Neuron (in vitro differentiated cells): Measurements from ENCODE around the gene SALL4.
A peak's percentile ranks its signal among the peaks of the same experiment; 100 is the strongest.
"Not testable (repeated sequence)": the region's sequence is repeated elsewhere in the genome, so short reads cannot be mapped to it uniquely, and the experiment has no call there.

Source experiments
- H2AFZ ChIP-seq: one replicate; pipeline ENCODE4 v1.6.1; 2013; ENCODE audit warnings: low read depth, mild to moderate bottlenecking, inconsistent platforms, low read length, moderate library complexity
- H3K27me3 ChIP-seq: one replicate; pipeline ENCODE4 v1.6.1; 2013; ENCODE audit warnings: low read length; ENCODE audit not compliant: insufficient read depth
- H3K36me3 ChIP-seq: one replicate; pipeline ENCODE4 v1.6.1; 2013; ENCODE audit warnings: low read length; ENCODE audit not compliant: insufficient read depth
- H3K4me1 ChIP-seq: one replicate; pipeline ENCODE4 v1.6.1; 2013; ENCODE audit warnings: low read length; ENCODE audit not compliant: insufficient read depth
- H3K4me3 ChIP-seq: 2 replicates; pipeline ENCODE4 v1.5.1; 2013; ENCODE audit warnings: mild to moderate bottlenecking, low read length, moderate library complexity
- H3K9me3 ChIP-seq: one replicate; pipeline ENCODE4 v1.6.1; 2013; ENCODE audit warnings: low read length

Gene SALL4

GRCh38 chr20:51799401-51799860, 2.9 kb downstream of the SALL4 start:
- Histone ChIP-seq H3K9me3 (no peaks in the 10 kb centered on the region), H3K4me3 (peak overlapping the region; percentile 97), H3K27me3 (no peaks in the 10 kb centered on the region), H2AFZ (no peak overlapping the region), H3K36me3 (peaks cover 10% of the 10 kb centered on the region), H3K4me1 (peaks cover 36% of the 10 kb centered on the region)

GRCh38 chr20:51797357-51798025, 4.8 kb downstream of the SALL4 start:
- Histone ChIP-seq H3K4me1 (peaks cover 32% of the 10 kb centered on the region), H3K4me3 (no peak overlapping the region), H3K36me3 (peaks cover 27% of the 10 kb centered on the region), H3K9me3 (no peaks in the 10 kb centered on the region), H3K27me3 (no peaks in the 10 kb centered on the region), H2AFZ (no peak overlapping the region)

- H3K9me3 ChIP-seq: peaks cover 2% of the 10 kb centered on the region
- no peaks in the 10 kb centered on the region for H3K27me3 ChIP-seq
- H3K4me3 ChIP-seq: no peak overlapping the region
- H2AFZ ChIP-seq: no peak overlapping the region
- peaks cover 32% of the 10 kb centered on the region for H3K4me1 ChIP-seq
- H3K36me3 ChIP-seq: peaks cover 38% of the 10 kb centered on the region
Observed at GRCh38 chr20:51796340-51796739, 6.0 kb downstream of the SALL4 start.

GRCh38 chr20:51792960-51793359, 9.4 kb downstream of the SALL4 start:
- no peaks in the 10 kb centered on the region for H3K27me3 ChIP-seq
- no peak overlapping the region for H2AFZ ChIP-seq
- H3K4me1 ChIP-seq: peaks cover 12% of the 10 kb centered on the region
- H3K36me3 ChIP-seq: peaks cover 70% of the 10 kb centered on the region
- no peak overlapping the region for H3K4me3 ChIP-seq
- peaks cover 2% of the 10 kb centered on the region for H3K9me3 ChIP-seq

DNA sequence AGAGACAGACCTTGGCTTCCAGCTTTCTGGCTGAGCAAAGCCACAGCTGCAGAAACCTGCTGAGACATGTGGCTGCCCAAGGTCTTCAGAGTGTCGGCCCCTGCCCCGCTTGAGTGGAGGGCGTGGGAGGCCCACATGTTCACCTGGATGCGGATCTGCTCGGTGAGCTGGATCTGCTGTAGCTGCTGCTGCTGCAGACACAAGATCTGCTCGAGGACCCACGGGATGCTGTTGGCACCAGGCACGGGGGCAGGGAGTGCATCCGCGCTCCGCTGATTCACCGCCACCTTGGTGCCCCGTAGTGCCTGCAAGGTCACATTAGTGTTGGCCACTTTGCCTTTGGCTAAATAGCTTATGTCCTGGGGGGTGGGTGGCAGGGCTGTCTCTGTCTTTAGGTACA, 10.7 kb downstream of the SALL4 start:
- Histone ChIP-seq H2AFZ (no peak overlapping the region), H3K9me3 (peaks cover 2% of the 10 kb centered on the region), H3K4me3 (no peak overlapping the region), H3K36me3 (peaks cover 82% of the 10 kb centered on the region), H3K4me1 (peaks cover under 1% of the 10 kb centered on the region), H3K27me3 (no peaks in the 10 kb centered on the region)

DNA sequence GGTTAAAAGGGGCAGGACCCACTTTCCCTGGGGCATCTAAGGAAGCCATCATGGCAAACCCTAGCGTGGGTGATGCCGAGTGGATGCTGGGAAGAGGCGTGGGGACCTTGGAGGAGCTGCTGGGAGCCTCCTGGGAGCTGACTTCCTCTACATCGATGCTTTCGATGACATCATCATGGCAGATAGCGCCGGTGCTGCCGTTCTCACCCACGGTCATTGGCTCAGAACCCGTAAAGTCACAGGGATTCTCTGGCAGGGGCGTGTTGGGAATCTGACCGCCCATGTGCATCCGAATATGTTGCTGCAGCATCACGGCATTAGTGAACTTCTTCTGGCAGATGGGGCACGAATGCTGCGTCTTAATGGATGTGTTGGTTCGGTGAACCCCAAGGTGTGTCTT, 12.1 kb downstream of the SALL4 start:
- Histone ChIP-seq H3K9me3 (peaks cover 2% of the 10 kb centered on the region), H3K27me3 (no peaks in the 10 kb centered on the region), H3K36me3 (peaks cover 88% of the 10 kb centered on the region), H3K4me1 (no peaks in the 10 kb centered on the region), H2AFZ (no peak overlapping the region), H3K4me3 (no peak overlapping the region)

GRCh38 chr20:51789434-51789833, 12.9 kb downstream of the SALL4 start:
- Histone ChIP-seq H2AFZ (no peak overlapping the region), H3K36me3 (peaks cover 91% of the 10 kb centered on the region), H3K4me3 (no peak overlapping the region), H3K9me3 (peaks cover 2% of the 10 kb centered on the region), H3K27me3 (no peaks in the 10 kb centered on the region), H3K4me1 (no peaks in the 10 kb centered on the region)

DNA sequence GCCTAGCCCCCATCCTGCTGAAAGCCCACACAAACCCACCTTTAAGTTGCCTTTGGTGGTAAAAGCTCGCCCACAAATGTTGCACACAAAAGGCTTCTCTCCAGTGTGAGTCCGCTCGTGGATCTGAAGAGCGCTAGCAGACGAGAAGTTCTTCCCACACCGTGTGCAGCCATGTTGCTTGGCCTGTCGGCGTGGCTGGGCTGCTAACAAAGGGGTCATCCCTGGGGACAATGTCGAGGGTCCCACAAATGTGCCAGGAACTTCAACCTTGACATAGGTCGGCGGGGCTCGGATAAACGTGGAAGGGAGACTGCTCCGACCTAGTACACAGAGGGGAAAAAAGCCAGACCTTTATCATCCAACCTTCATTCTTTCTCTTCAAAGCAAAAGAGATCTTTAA, 13.5 kb downstream of the SALL4 start:
- H3K27me3 ChIP-seq: no peaks in the 10 kb centered on the region
- peaks cover 2% of the 10 kb centered on the region for H3K9me3 ChIP-seq
- H3K4me1 ChIP-seq: no peaks in the 10 kb centered on the region
- H3K4me3 ChIP-seq: no peak overlapping the region
- no peak overlapping the region for H2AFZ ChIP-seq
- peaks cover 93% of the 10 kb centered on the region for H3K36me3 ChIP-seq

GRCh38 chr20:51784299-51784698, 18.0 kb downstream of the SALL4 start:
- H3K36me3 ChIP-seq: peaks cover 84% of the 10 kb centered on the region
- H3K4me1 ChIP-seq: no peaks in the 10 kb centered on the region
- H3K27me3 ChIP-seq: no peaks in the 10 kb centered on the region
- no peak overlapping the region for H3K4me3 ChIP-seq
- H2AFZ ChIP-seq: no peak overlapping the region
- H3K9me3 ChIP-seq: no peaks in the 10 kb centered on the region

DNA sequence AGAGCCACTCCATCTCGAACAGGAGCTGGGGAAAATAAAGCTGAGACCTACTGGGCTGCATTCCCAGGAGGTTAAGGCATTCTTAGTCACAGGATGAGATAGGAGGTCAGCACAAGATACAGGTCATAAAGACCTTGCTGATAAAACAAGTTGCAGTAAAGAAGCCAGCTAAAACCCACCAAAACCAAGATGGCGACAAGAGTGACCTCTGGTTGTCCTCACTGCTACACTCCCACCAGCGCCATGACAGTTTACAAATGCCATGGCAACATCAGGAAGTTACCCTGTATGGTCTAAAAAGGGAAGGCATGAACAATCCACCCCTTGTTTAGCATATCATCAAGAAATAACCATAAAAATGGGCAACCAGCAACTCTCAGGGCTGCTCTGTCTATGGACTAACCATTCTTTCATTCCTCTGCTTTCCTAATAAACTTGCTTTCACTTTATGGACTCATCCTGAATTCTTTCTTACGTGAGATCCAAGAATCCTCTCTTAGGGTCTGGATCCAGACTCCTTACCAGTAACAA, 24.0 kb downstream of the SALL4 start:
- H3K36me3 ChIP-seq: peaks cover 32% of the 10 kb centered on the region
- not testable (repeated sequence) for H3K4me3 ChIP-seq, H3K9me3 ChIP-seq, H3K27me3 ChIP-seq, H2AFZ ChIP-seq, H3K4me1 ChIP-seq

DNA sequence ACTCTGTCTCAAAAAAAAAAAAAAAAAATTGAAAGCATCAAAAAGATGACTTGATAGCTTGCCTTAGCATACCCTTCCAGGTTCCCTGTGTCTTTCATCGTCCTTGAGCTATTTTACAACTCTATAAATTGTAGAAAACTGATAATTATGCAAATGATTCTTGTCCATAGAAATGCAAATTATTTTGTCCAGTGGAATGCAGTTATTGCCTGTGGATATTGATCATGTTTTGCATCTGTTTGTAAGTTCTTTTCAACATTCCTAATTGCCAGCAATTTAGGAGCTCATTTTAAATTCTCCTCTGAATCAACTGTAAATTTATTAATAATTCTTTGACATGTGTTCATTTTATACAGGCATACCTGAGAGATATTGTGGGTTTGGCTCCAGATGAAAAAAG, 27.1 kb downstream of the SALL4 start:
- no peaks in the 10 kb centered on the region for H3K27me3 ChIP-seq
- no peaks in the 10 kb centered on the region for H3K4me1 ChIP-seq
- H2AFZ ChIP-seq: no peak overlapping the region
- H3K36me3 ChIP-seq: peaks cover 1% of the 10 kb centered on the region
- no peak overlapping the region for H3K4me3 ChIP-seq
- no peaks in the 10 kb centered on the region for H3K9me3 ChIP-seq

- Histone ChIP-seq H3K4me1 (peaks cover 6% of the 10 kb centered on the region), H3K9me3 (no peaks in the 10 kb centered on the region), H3K4me3 (no peak overlapping the region), H3K36me3 (no peaks in the 10 kb centered on the region), H3K27me3 (no peaks in the 10 kb centered on the region), H2AFZ (no peak overlapping the region)
Observed at GRCh38 chr20:51772236-51772635, 30.1 kb downstream of the SALL4 start.

GRCh38 chr20:51769976-51770615, 32.2 kb downstream of the SALL4 start:
- Histone ChIP-seq H3K36me3 (no peaks in the 10 kb centered on the region), H3K4me3 (no peak overlapping the region), H3K9me3 (no peaks in the 10 kb centered on the region), H3K27me3 (no peaks in the 10 kb centered on the region), H2AFZ (no peak overlapping the region), H3K4me1 (peaks cover 8% of the 10 kb centered on the region)
